Neural progenitor cell (in vitro differentiated cells): ENCODE measurements around the gene OLFM4. TPM values are rescaled to one million over a fixed set of nuclear protein-coding genes. Genes with fewer than 3 reads are reported as not detected.

Experiments used
- DNase-seq: peaks from one replicate; pipeline ENCODE4 v3.0.0-alpha.2; 2016; ENCODE audit warnings: low spot score
- H2AFZ ChIP-seq: fragments of 200-600 bp; sonication (generic); replicated peaks from 2 replicates; pipeline ENCODE4 v1.6.1; 2016; ENCODE audit warnings: antibody characterized with exemption
- H3F3A ChIP-seq: fragments of 200-600 bp; sonication (generic); 2 replicates; pipeline ENCODE4 v1.6.1; 2016; ENCODE audit warnings: antibody characterized with exemption, low read depth
- H3K27ac ChIP-seq: fragments of 200-600 bp; sonication (generic); 2 replicates; pipeline ENCODE4 v1.5.1; 2016; ENCODE audit warnings: mild to moderate bottlenecking
- H3K27me3 ChIP-seq: fragments of 200-600 bp; sonication (generic); 2 replicates; pipeline ENCODE4 v1.6.1; 2016; ENCODE audit warnings: mild to moderate bottlenecking, moderate library complexity
- H3K36me3 ChIP-seq: fragments of 200-600 bp; sonication (generic); 2 replicates; pipeline ENCODE4 v1.5.1; 2016
- H3K4me1 ChIP-seq: fragments of 200-600 bp; sonication (generic); 2 replicates; pipeline ENCODE4 v1.6.1; 2016; ENCODE audit warnings: mixed run types
- H3K4me2 ChIP-seq: fragments of 200-600 bp; sonication (generic); 2 replicates; pipeline ENCODE4 v1.6.1; 2016
- H3K4me3 ChIP-seq: fragments of 200-600 bp; sonication (generic); 2 replicates; pipeline ENCODE4 v1.5.1; 2016
- H3K79me2 ChIP-seq: fragments of 200-600 bp; sonication (generic); 2 replicates; pipeline ENCODE4 v1.6.1; 2016; ENCODE audit warnings: low read depth
- H3K9ac ChIP-seq: fragments of 200-600 bp; sonication (generic); 2 replicates; pipeline ENCODE4 v1.6.1; 2016
- H3K9me3 ChIP-seq: fragments of 200-600 bp; sonication (generic); 2 replicates; pipeline ENCODE4 v1.5.1; 2016; ENCODE audit warnings: low read depth
- H4K20me1 ChIP-seq: fragments of 200-600 bp; sonication (generic); 2 replicates; pipeline ENCODE4 v1.6.1; 2016; ENCODE audit warnings: low read depth
- H3K27ac Mint-ChIP-seq: 3 replicates; pipeline ENCODE4 v1.8.0; 2021; ENCODE audit warnings: mixed read lengths
- H3K27me3 Mint-ChIP-seq: 2 replicates; pipeline ENCODE4 v1.8.0; 2022; ENCODE audit warnings: low read depth, mild to moderate bottlenecking, inconsistent platforms, moderate library complexity, mixed read lengths; ENCODE audit not compliant: insufficient read depth
- H3K36me3 Mint-ChIP-seq: 3 replicates; pipeline ENCODE4 v1.8.0; 2021; ENCODE audit warnings: mixed read lengths
- H3K4me1 Mint-ChIP-seq: 3 replicates; pipeline ENCODE4 v1.8.0; 2021; ENCODE audit warnings: mixed read lengths
- H3K4me3 Mint-ChIP-seq: 3 replicates; pipeline ENCODE4 v1.8.0; 2021; ENCODE audit warnings: mild to moderate bottlenecking, moderate library complexity, mixed read lengths
- H3K9me3 Mint-ChIP-seq: 3 replicates; pipeline ENCODE4 v1.8.0; 2020; ENCODE audit warnings: mixed read lengths
- CTCF ChIP-seq: fragments of 200-600 bp; sonication (generic); IDR thresholded peaks from 2 replicates; pipeline ENCODE4 v1.5.1; 2017; ENCODE audit warnings: antibody characterized with exemption, mild to moderate bottlenecking
- EZH2 ChIP-seq: fragments of 200-600 bp; sonication (generic); IDR thresholded peaks from 2 replicates; pipeline ENCODE4 v1.6.1; 2017; ENCODE audit warnings: antibody characterized with exemption, mild to moderate bottlenecking, moderate library complexity
- EZH2phosphoT487 ChIP-seq: fragments of 200-600 bp; sonication (generic); IDR thresholded peaks from 2 replicates; pipeline ENCODE4 v1.6.1; 2017; ENCODE audit warnings: antibody characterized with exemption
- total RNA-seq: library from RNA; depleted of rRNA; stranded (reverse); fragments of >200 nt; gene quantifications from 2 replicates; pipeline ENCODE4 v1.2.3, GENCODE V29; 2015; ENCODE audit warnings: low replicate concordance

The OLFM4 gene
- total RNA-seq, 1 donor from 2014 or later, result not detected

GRCh38 chr13:53054569-53054968, 26.0 kb downstream of the OLFM4 start:
- H3F3A ChIP-seq, result no peaks in the 10 kb centered on the region
- no peak for DNase-seq
- no peaks in the 10 kb centered on the region for H3K36me3 ChIP-seq
- H3K79me2 ChIP-seq, result no peaks in the 10 kb centered on the region
- no peak overlapping the region for H3K4me2 ChIP-seq
- no peak overlapping the region for H2AFZ ChIP-seq
- no peak overlapping the region for H3K27ac ChIP-seq
- Mint-ChIP-seq H3K9me3 (no peaks in the 10 kb centered on the region), H3K27me3 (peaks cover 26% of the 10 kb centered on the region), H3K4me3 (no peak overlapping the region), H3K27ac (no peak overlapping the region), H3K4me1 (peaks cover 42% of the 10 kb centered on the region), H3K36me3 (no peaks in the 10 kb centered on the region)
- no peaks in the 10 kb centered on the region for H3K27me3 ChIP-seq
- H3K9me3 ChIP-seq, result no peaks in the 10 kb centered on the region
- H3K4me1 ChIP-seq, result peaks cover 11% of the 10 kb centered on the region
- no peak overlapping the region for H3K4me3 ChIP-seq
- no peaks in the 10 kb centered on the region for H4K20me1 ChIP-seq
- TF ChIP-seq CTCF (no peak), EZH2 (no peak), EZH2phosphoT487 (no peak)
- no peak overlapping the region for H3K9ac ChIP-seq

- DNase-seq, result no peak
- H3K36me3 Mint-ChIP-seq, result no peaks in the 10 kb centered on the region
- H3K4me1 Mint-ChIP-seq, result peaks cover 40% of the 10 kb centered on the region
- peaks cover 23% of the 10 kb centered on the region for H3K27me3 Mint-ChIP-seq
- H3K27ac ChIP-seq, result no peak overlapping the region
- no peaks in the 10 kb centered on the region for H3K9me3 Mint-ChIP-seq
- peaks cover 5% of the 10 kb centered on the region for H3K4me1 ChIP-seq
- no peak for TF ChIP-seq EZH2
- no peak for TF ChIP-seq EZH2phosphoT487
- TF ChIP-seq CTCF, result no peak
- no peak overlapping the region for H3K9ac ChIP-seq
- no peak overlapping the region for H3K4me2 ChIP-seq
- no peak overlapping the region for H3K4me3 Mint-ChIP-seq
- no peaks in the 10 kb centered on the region for H3F3A ChIP-seq
- no peaks in the 10 kb centered on the region for H3K36me3 ChIP-seq
- no peaks in the 10 kb centered on the region for H3K9me3 ChIP-seq
- no peak overlapping the region for H3K27ac Mint-ChIP-seq
- H3K4me3 ChIP-seq, result no peak overlapping the region
- H2AFZ ChIP-seq, result no peak overlapping the region
- no peaks in the 10 kb centered on the region for H3K27me3 ChIP-seq
- H4K20me1 ChIP-seq, result no peaks in the 10 kb centered on the region
- no peaks in the 10 kb centered on the region for H3K79me2 ChIP-seq
These were observed 29.6 kb downstream of the OLFM4 start for GRCh38 chr13:53058065-53058679.

GRCh38 chr13:53060840-53061490, 32.4 kb downstream of the OLFM4 start:
- Mint-ChIP-seq H3K27ac (peak overlapping the region; percentile 57), H3K9me3 (no peaks in the 10 kb centered on the region), H3K4me1 (peaks cover 43% of the 10 kb centered on the region), H3K4me3 (no peak overlapping the region), H3K36me3 (no peaks in the 10 kb centered on the region), H3K27me3 (peaks cover 23% of the 10 kb centered on the region)
- Histone ChIP-seq H4K20me1 (no peaks in the 10 kb centered on the region), H3K27ac (no peak overlapping the region), H3K9me3 (no peaks in the 10 kb centered on the region), H3K4me1 (no peaks in the 10 kb centered on the region), H2AFZ (no peak overlapping the region), H3K4me3 (no peak overlapping the region), H3F3A (no peaks in the 10 kb centered on the region), H3K4me2 (no peak overlapping the region), H3K79me2 (no peaks in the 10 kb centered on the region), H3K27me3 (no peaks in the 10 kb centered on the region), H3K36me3 (no peaks in the 10 kb centered on the region), H3K9ac (no peak overlapping the region)
- no peak for TF ChIP-seq CTCF
- TF ChIP-seq EZH2, result no peak
- no peak for TF ChIP-seq EZH2phosphoT487
- DNase-seq, result no peak
